Endothelial cell of umbilical vein (primary cell): ENCODE measurements around the gene YBX3. TPM values are rescaled to one million over a fixed set of nuclear protein-coding genes. Genes with fewer than 3 reads are reported as not detected.

Experiments
- BruUV-seq: library from RNA; stranded (reverse); fragments of 400-500 nt; replicated peaks from 2 replicates; lab custom pipeline; 2021; lab: Mats Ljungman, UMichigan
- CTCF ChIA-PET: fragments of 300-600, 350-600 bp; sonication (Branson Sonifier 250); formaldehyde crosslinking; loops from one replicate; lab custom pipeline; 2021; ENCODE audit warnings: antibody characterized with exemption, inconsistent platforms; lab: Charles Lee
- POLR2A ChIA-PET: fragments of 300-600, 350-600 bp; sonication (Branson Sonifier 250); formaldehyde crosslinking; loops from one replicate; lab custom pipeline; 2021; ENCODE audit warnings: antibody characterized with exemption, inconsistent platforms; lab: Charles Lee
- DNase-seq: peaks from one replicate; pipeline ENCODE4 v3.0.0-alpha.2; 2011; ENCODE audit warnings: low read depth, low spot score
- FAIRE-seq: peaks from 2 replicates; lab custom pipeline; 2011; peaks lifted over from hg19 to GRCh38; lab: Jason Lieb, UNC
- H2AFZ ChIP-seq: 2 replicates; pipeline ENCODE4 v1.6.0; 2012; ENCODE audit warnings: low read depth, low read length, control low read depth, inconsistent platforms
- H3K27ac ChIP-seq: 2 replicates; pipeline ENCODE4 v1.5.1; 2011; ENCODE audit warnings: low read depth, mild to moderate bottlenecking, control low read depth, low read length, moderate library complexity; ENCODE audit not compliant: insufficient read depth
- H3K27me3 ChIP-seq, 2 experiments: 2 replicates each; pipeline versions ENCODE4 v1.6.0 to v1.6.1; 2011; ENCODE audit warnings: low read length in 2 of 2, mixed read lengths in 1 of 2; ENCODE audit not compliant: control insufficient read depth in 2 of 2, insufficient read depth in 2 of 2
- H3K36me3 ChIP-seq, 2 experiments: 2 replicates in 1 of 2; 3 replicates in 1 of 2; pipeline ENCODE4 v1.5.1; 2011; ENCODE audit warnings: low read length in 2 of 2, mild to moderate bottlenecking in 1 of 2, moderate library complexity in 1 of 2; ENCODE audit not compliant: control insufficient read depth in 2 of 2, insufficient read depth in 2 of 2; ENCODE audit errors: extremely low read depth in 1 of 2
- H3K4me1 ChIP-seq: 3 replicates; pipeline ENCODE4 v1.5.1; 2011; ENCODE audit warnings: mild to moderate bottlenecking, low read length; ENCODE audit not compliant: control insufficient read depth, insufficient read depth; ENCODE audit errors: extremely low read depth
- H3K4me2 ChIP-seq: 2 replicates; pipeline ENCODE4 v1.6.1; 2011; ENCODE audit warnings: low read length, control low read depth, mixed read lengths; ENCODE audit not compliant: insufficient read depth
- H3K4me3 ChIP-seq, 3 experiments: fragments of 200-600 bp in 1 of 3; sonication (generic), shearing (Covaris generic) in 1 of 3; replicated peaks in 1 of 3; 2 replicates each; pipeline ENCODE4 v1.5.1; 2011 to 2016; ENCODE audit warnings: control low read depth in 3 of 3, low read length in 3 of 3, mild to moderate bottlenecking in 2 of 3, inconsistent platforms in 1 of 3, low read depth in 1 of 3, moderate library complexity in 1 of 3; ENCODE audit not compliant: insufficient read depth in 1 of 3
- H3K79me2 ChIP-seq: 2 replicates; pipeline ENCODE4 v1.6.0; 2012; ENCODE audit warnings: low read length, inconsistent platforms; ENCODE audit not compliant: control insufficient read depth, insufficient read depth
- H3K9ac ChIP-seq: replicated peaks from 2 replicates; pipeline ENCODE3; 2011; ENCODE audit warnings: low read length, control low read depth; ENCODE audit not compliant: insufficient read depth; ENCODE audit errors: extremely low read depth
- H3K9me1 ChIP-seq: replicated peaks from 3 replicates; pipeline ENCODE4 v1.6.0; 2011; ENCODE audit warnings: mild to moderate bottlenecking, low read length; ENCODE audit not compliant: control insufficient read depth, insufficient read depth; ENCODE audit errors: extremely low read depth
- H3K9me3 ChIP-seq: replicated peaks from 2 replicates; pipeline ENCODE4 v1.5.1; 2012; ENCODE audit warnings: low read length, inconsistent platforms; ENCODE audit not compliant: control insufficient read depth, insufficient read depth
- H4K20me1 ChIP-seq: replicated peaks from 2 replicates; pipeline ENCODE3; 2011; ENCODE audit warnings: mild to moderate bottlenecking, low read length; ENCODE audit not compliant: control insufficient read depth, insufficient read depth; ENCODE audit errors: extremely low read depth
- EZH2 ChIP-seq: IDR thresholded peaks from 2 replicates; pipeline ENCODE4 v1.6.1; 2012; ENCODE audit warnings: borderline replicate concordance, low read depth, mild to moderate bottlenecking, moderate library complexity, low read length, inconsistent platforms; ENCODE audit not compliant: severe bottlenecking
- FOS ChIP-seq: IDR thresholded peaks from 2 replicates; pipeline ENCODE4 v1.6.1; 2011; ENCODE audit warnings: mild to moderate bottlenecking, low read length, moderate library complexity, borderline replicate concordance; ENCODE audit not compliant: insufficient read depth
- GATA2 ChIP-seq: IDR thresholded peaks from 2 replicates; pipeline ENCODE4 v1.7.0; 2011; ENCODE audit warnings: low read depth, mild to moderate bottlenecking, moderate library complexity, mixed read lengths, low read length; ENCODE audit not compliant: insufficient read length, insufficient read depth
- JUN ChIP-seq: IDR thresholded peaks from 2 replicates; pipeline ENCODE4 v1.6.1; 2011; ENCODE audit warnings: borderline replicate concordance, low read depth; ENCODE audit not compliant: insufficient read length, insufficient read depth
- MYC ChIP-seq: IDR thresholded peaks from one replicate; pipeline ENCODE4 v1.6.1; 2011; ENCODE audit warnings: mild to moderate bottlenecking, low read depth, low read length
- POLR2A ChIP-seq: IDR thresholded peaks from 2 replicates; pipeline ENCODE4 v1.6.1; 2012; ENCODE audit warnings: low read depth, mild to moderate bottlenecking, control low read depth, low read length
- POLR2AphosphoS5 ChIP-seq: IDR thresholded peaks from 2 replicates; pipeline ENCODE4 v1.6.1; 2012; ENCODE audit warnings: low read depth, mild to moderate bottlenecking, control low read depth, low read length, moderate library complexity; ENCODE audit not compliant: insufficient read depth
- dilution Hi-C: fragments of 300-500 bp; cut with MboI; formaldehyde crosslinking; loops from one replicate; pipeline ENCODE4 v1.15.0; 2019; ENCODE audit warnings: low sequenced_read_pairs; ENCODE audit not compliant: extremely low pct_ligation_motif_present
- intact Hi-C: fragments of 100-400 bp; cut with micrococcal nuclease; formaldehyde crosslinking; loops from one replicate; pipeline ENCODE4 v1.10.0; 2022
- polyA plus RNA-seq, 4 experiments: library from polyadenylated mRNA; depleted of rRNA in 3 of 4; stranded (reverse) in 3 of 4; unstranded in 1 of 4; fragments of >200 nt; gene quantifications; 2 replicates each; pipeline versions ENCODE4 v1.2.1 to v1.2.3, GENCODE V29; 2011 to 2012; ENCODE audit warnings: missing spikeins in 1 of 4
- total RNA-seq: library from RNA; stranded (reverse); gene quantifications from 2 replicates; pipeline ENCODE4 v1.2.3, GENCODE V29; 2021
- TF ChIP-seq, protein P1 (sequence below): IDR thresholded peaks from 2 replicates; pipeline ENCODE4 v1.6.1; 2011; ENCODE audit not compliant: insufficient read depth, insufficient read length
- TF ChIP-seq, protein P2 (sequence below), 2 donors: IDR thresholded peaks; 1 replicate in 1 of 2; 2 replicates in 1 of 2; pipeline ENCODE4 v1.5.1; 2011; ENCODE audit warnings: low read length in 2 of 2, mild to moderate bottlenecking in 2 of 2, moderate library complexity in 2 of 2, control low read depth in 1 of 2, inconsistent platforms in 1 of 2, low read depth in 1 of 2; ENCODE audit not compliant: insufficient read depth in 1 of 2; ENCODE audit errors: extremely low read depth in 1 of 2

Gene YBX3
- total and polyA plus RNA-seq, 2 donors (not counting 3 experiments of a cell fraction or from before 2014, with no cell fraction given), result 137 to 441 TPM

DNA sequence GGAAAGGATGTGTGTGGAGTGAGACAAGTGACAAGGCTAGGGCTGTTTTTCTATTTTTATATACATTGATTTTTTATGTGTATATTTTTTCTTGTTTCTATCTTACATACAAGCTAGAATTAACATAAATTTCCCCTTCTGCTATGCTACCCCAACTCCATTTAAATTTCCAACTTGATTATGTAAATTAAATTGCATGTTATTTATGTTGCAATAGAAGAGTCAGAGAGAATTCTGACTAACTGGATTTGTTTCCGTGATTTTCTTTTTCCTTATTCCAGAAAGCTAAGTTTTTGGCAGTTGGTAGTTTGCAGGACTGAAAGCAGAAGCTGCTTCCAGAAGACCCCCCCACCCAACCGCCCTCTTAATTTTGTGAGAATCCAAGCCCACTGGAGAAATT is 8.9 kb upstream of the YBX3 start:
- H3K9ac ChIP-seq, result no peak overlapping the region
- no peaks in the 10 kb centered on the region for H3K4me1 ChIP-seq
- no peak overlapping the region for H3K27ac ChIP-seq
- H2AFZ ChIP-seq, result no peak overlapping the region
- no peaks in the 10 kb centered on the region for H3K36me3 ChIP-seq
- ChIA-PET POLR2A (no interaction called here), CTCF (interaction anchor here (0.9 to 1.5 kb wide), 6 partner anchors 14 to 468 kb away, joined by 3 to 12 read pairs (median 3); no protein-coding TSS in a partner anchor)
- no peaks in the 10 kb centered on the region for H4K20me1 ChIP-seq
- dilution Hi-C loops, result no loop called here
- DNase-seq, result no peak
- no peaks in the 10 kb centered on the region for H3K9me1 ChIP-seq
- TF ChIP-seq POLR2AphosphoS5 (no peak), EZH2 (no peak), FOS (no peak), GATA2 (no peak), MYC (no peak), JUN (no peak), POLR2A (no peak)
- TF ChIP-seq, protein P1, sequence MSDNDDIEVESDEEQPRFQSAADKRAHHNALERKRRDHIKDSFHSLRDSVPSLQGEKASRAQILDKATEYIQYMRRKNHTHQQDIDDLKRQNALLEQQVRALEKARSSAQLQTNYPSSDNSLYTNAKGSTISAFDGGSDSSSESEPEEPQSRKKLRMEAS, result no peak
- TF ChIP-seq, protein P2, sequence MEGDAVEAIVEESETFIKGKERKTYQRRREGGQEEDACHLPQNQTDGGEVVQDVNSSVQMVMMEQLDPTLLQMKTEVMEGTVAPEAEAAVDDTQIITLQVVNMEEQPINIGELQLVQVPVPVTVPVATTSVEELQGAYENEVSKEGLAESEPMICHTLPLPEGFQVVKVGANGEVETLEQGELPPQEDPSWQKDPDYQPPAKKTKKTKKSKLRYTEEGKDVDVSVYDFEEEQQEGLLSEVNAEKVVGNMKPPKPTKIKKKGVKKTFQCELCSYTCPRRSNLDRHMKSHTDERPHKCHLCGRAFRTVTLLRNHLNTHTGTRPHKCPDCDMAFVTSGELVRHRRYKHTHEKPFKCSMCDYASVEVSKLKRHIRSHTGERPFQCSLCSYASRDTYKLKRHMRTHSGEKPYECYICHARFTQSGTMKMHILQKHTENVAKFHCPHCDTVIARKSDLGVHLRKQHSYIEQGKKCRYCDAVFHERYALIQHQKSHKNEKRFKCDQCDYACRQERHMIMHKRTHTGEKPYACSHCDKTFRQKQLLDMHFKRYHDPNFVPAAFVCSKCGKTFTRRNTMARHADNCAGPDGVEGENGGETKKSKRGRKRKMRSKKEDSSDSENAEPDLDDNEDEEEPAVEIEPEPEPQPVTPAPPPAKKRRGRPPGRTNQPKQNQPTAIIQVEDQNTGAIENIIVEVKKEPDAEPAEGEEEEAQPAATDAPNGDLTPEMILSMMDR (IDR thresholded peaks at IDR 0.05; ENCODE audit: extremely low read depth in 1 of 2, insufficient read depth in 1 of 2, low read depth in 1 of 2, low read length in 2 of 2), result no peak
- no peaks in the 10 kb centered on the region for H3K79me2 ChIP-seq
- no peak for FAIRE-seq
- H3K4me2 ChIP-seq, result no peak overlapping the region
- BruUV-seq, result no TSS peak
- peaks cover 0 to 2% of the 10 kb centered on the region in 2 experiments for H3K27me3 ChIP-seq
- intact Hi-C loops, result no loop called here
- H3K9me3 ChIP-seq, result no peaks in the 10 kb centered on the region
- H3K4me3 ChIP-seq, result no peak overlapping the region
